ENCODE results near the gene SLC27A2.

Gene SLC27A2

GRCh38 chr15:50176869-50177268 is 5.1 kb upstream of the SLC27A2 start:
- H2BK15ac ChIP-seq (ENCODE audit: low read length) = no peak overlapping the region
- H2BK12ac ChIP-seq (ENCODE audit: low read length) = no peak overlapping the region
- no peak for DNase-seq (ENCODE audit: low spot score)
- H3K27ac ChIP-seq (replicated peaks; ENCODE audit: low read length) = no peak overlapping the region
- H3K4me3 ChIP-seq (ENCODE audit: low read length in 2 of 2) = no peak overlapping the region
- no peak overlapping the region for H3K9ac ChIP-seq (ENCODE audit: low read depth, low read length, poor library complexity)
- H2BK120ac ChIP-seq (ENCODE audit: low read depth, low read length) = no peak overlapping the region
- no peaks in the 10 kb centered on the region for H3K36me3 ChIP-seq (replicated peaks in 1 of 2; ENCODE audit: control insufficient read depth in 2 of 2, insufficient read depth in 2 of 2, low read length in 2 of 2)
- H4K8ac ChIP-seq (ENCODE audit: low read depth, low read length) = no peak overlapping the region
- no peaks in the 10 kb centered on the region for H3K9me3 ChIP-seq (replicated peaks in 1 of 2; ENCODE audit: control insufficient read depth in 2 of 2, insufficient read depth in 1 of 2, low read depth in 1 of 2, low read length in 2 of 2)
- no peak overlapping the region for H3K23ac ChIP-seq (ENCODE audit: low read depth, low read length, poor library complexity)
- no peaks in the 10 kb centered on the region for H3K79me1 ChIP-seq (ENCODE audit: low read depth, low read length)
- no peak overlapping the region for H4K91ac ChIP-seq (ENCODE audit: low read depth, low read length, poor library complexity)
- no peak overlapping the region for H3K4ac ChIP-seq (ENCODE audit: low read length)
- no peak overlapping the region for H2AK5ac ChIP-seq (ENCODE audit: low read depth, low read length)
- H3K18ac ChIP-seq (ENCODE audit: low read length) = no peak overlapping the region
- H2BK5ac ChIP-seq (ENCODE audit: low read length) = no peak overlapping the region
- peaks cover 0 to 2% of the 10 kb centered on the region in 2 donors for H3K4me1 ChIP-seq (ENCODE audit: control insufficient read depth in 2 of 2, insufficient read depth in 1 of 2, low read depth in 1 of 2, low read length in 2 of 2)
- H3K4me2 ChIP-seq (ENCODE audit: insufficient read depth, low read length, poor library complexity, severe bottlenecking) = no peak overlapping the region
- peaks cover 2 to 26% (median 13%) of the 10 kb centered on the region in 3 experiments for H3K27me3 ChIP-seq (ENCODE audit: control insufficient read depth in 3 of 3, insufficient read depth in 3 of 3, low read depth in 1 of 3, low read length in 3 of 3)
- H2AFZ ChIP-seq (ENCODE audit: low read length) = no peak overlapping the region
- no peak overlapping the region for H3K14ac ChIP-seq (ENCODE audit: low read length)

- no peaks in the 10 kb centered on the region for H3K36me3 ChIP-seq (replicated peaks in 1 of 2; ENCODE audit: control insufficient read depth in 2 of 2, insufficient read depth in 2 of 2, low read length in 2 of 2)
These were observed 1.9 kb upstream of the SLC27A2 start for GRCh38 chr15:50180091-50180490.

DNA sequence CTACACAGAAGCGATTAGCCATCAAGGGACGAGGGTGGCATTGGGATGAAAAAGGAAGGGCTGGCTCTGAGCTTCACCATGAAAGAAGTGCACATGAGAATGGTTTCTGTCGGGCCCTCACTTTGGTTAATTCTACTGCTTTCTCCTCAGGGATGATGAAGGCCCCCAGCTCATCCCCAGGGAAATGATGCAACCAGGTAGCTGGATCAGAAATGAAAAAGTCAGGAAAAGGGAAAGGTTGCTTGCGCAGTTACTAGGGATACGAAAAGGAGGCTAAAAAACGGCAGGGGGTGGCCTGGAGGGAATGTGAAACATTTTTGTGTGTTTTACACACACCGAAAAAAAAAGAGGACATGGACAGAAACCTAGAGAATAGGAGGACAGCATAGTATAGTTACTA is 1.4 kb upstream of the SLC27A2 start:
- no peak overlapping the region for H2BK15ac ChIP-seq (ENCODE audit: low read length)
- no peak overlapping the region for H3K27ac ChIP-seq (replicated peaks; ENCODE audit: low read length)
- no peaks in the 10 kb centered on the region for H3K36me3 ChIP-seq (replicated peaks in 1 of 2; ENCODE audit: control insufficient read depth in 2 of 2, insufficient read depth in 2 of 2, low read length in 2 of 2)
- peaks cover 5 to 56% (median 28%) of the 10 kb centered on the region in 3 experiments for H3K27me3 ChIP-seq (ENCODE audit: control insufficient read depth in 3 of 3, insufficient read depth in 3 of 3, low read depth in 1 of 3, low read length in 3 of 3)
- H2BK12ac ChIP-seq (ENCODE audit: low read length) = no peak overlapping the region
- H2BK120ac ChIP-seq (ENCODE audit: low read depth, low read length) = no peak overlapping the region
- no CpG with 5 or more reads among the region's 7 CpGs for WGBS, 2 donors (ENCODE audit: extremely low coverage in 2 of 2, insufficient read length in 2 of 2, insufficient replicate concordance in 1 of 2)
- DNase-seq (ENCODE audit: low spot score) = no peak
- no peak overlapping the region for H2AFZ ChIP-seq (ENCODE audit: low read length)
- peaks cover 3 to 6% of the 10 kb centered on the region in 2 donors for H3K4me1 ChIP-seq (ENCODE audit: control insufficient read depth in 2 of 2, insufficient read depth in 1 of 2, low read depth in 1 of 2, low read length in 2 of 2)
- H3K4me2 ChIP-seq (ENCODE audit: insufficient read depth, low read length, poor library complexity, severe bottlenecking) = no peak overlapping the region
- no peak overlapping the region for H4K8ac ChIP-seq (ENCODE audit: low read depth, low read length)
- H3K4ac ChIP-seq (ENCODE audit: low read length) = no peak overlapping the region
- H3K79me1 ChIP-seq (ENCODE audit: low read depth, low read length) = peaks cover 1% of the 10 kb centered on the region
- H3K9me3 ChIP-seq (replicated peaks in 1 of 2; ENCODE audit: control insufficient read depth in 2 of 2, insufficient read depth in 1 of 2, low read depth in 1 of 2, low read length in 2 of 2) = no peaks in the 10 kb centered on the region
- H3K4me3 ChIP-seq (ENCODE audit: low read length in 2 of 2) = no peak overlapping the region
- no peak overlapping the region for H3K9ac ChIP-seq (ENCODE audit: low read depth, low read length, poor library complexity)
- no peak overlapping the region for H4K91ac ChIP-seq (ENCODE audit: low read depth, low read length, poor library complexity)
- no peak overlapping the region for H2BK5ac ChIP-seq (ENCODE audit: low read length)
- H3K23ac ChIP-seq (ENCODE audit: low read depth, low read length, poor library complexity) = no peak overlapping the region
- H3K14ac ChIP-seq (ENCODE audit: low read length) = no peak overlapping the region
- H2AK5ac ChIP-seq (ENCODE audit: low read depth, low read length) = no peak overlapping the region
- no peak overlapping the region for H3K18ac ChIP-seq (ENCODE audit: low read length)

More at GRCh38 chr15:50180091-50180490, 1.9 kb upstream of the SLC27A2 start:
- H3K4ac ChIP-seq (ENCODE audit: low read length) = no peak overlapping the region
- H3K4me3 ChIP-seq (ENCODE audit: low read length in 2 of 2) = no peak overlapping the region
- H4K8ac ChIP-seq (ENCODE audit: low read depth, low read length) = no peak overlapping the region
- H3K27me3 ChIP-seq (ENCODE audit: control insufficient read depth in 3 of 3, insufficient read depth in 3 of 3, low read depth in 1 of 3, low read length in 3 of 3) = peaks cover 5 to 55% (median 28%) of the 10 kb centered on the region in 3 experiments
- H2BK15ac ChIP-seq (ENCODE audit: low read length) = no peak overlapping the region
- no peaks in the 10 kb centered on the region for H3K9me3 ChIP-seq (replicated peaks in 1 of 2; ENCODE audit: control insufficient read depth in 2 of 2, insufficient read depth in 1 of 2, low read depth in 1 of 2, low read length in 2 of 2)
- H2BK12ac ChIP-seq (ENCODE audit: low read length) = no peak overlapping the region
- WGBS, 2 donors (ENCODE audit: extremely low coverage in 2 of 2, insufficient read length in 2 of 2, insufficient replicate concordance in 1 of 2) = no CpG with 5 or more reads among the region's 3 CpGs
- H3K79me1 ChIP-seq (ENCODE audit: low read depth, low read length) = peaks cover 1% of the 10 kb centered on the region
- no peak overlapping the region for H2AK5ac ChIP-seq (ENCODE audit: low read depth, low read length)
- no peak for DNase-seq (ENCODE audit: low spot score)
- H4K91ac ChIP-seq (ENCODE audit: low read depth, low read length, poor library complexity) = no peak overlapping the region
- H2BK120ac ChIP-seq (ENCODE audit: low read depth, low read length) = no peak overlapping the region
- peaks cover 3 to 6% of the 10 kb centered on the region in 2 donors for H3K4me1 ChIP-seq (ENCODE audit: control insufficient read depth in 2 of 2, insufficient read depth in 1 of 2, low read depth in 1 of 2, low read length in 2 of 2)
- H3K23ac ChIP-seq (ENCODE audit: low read depth, low read length, poor library complexity) = no peak overlapping the region
- H3K27ac ChIP-seq (replicated peaks; ENCODE audit: low read length) = no peak overlapping the region
- H2BK5ac ChIP-seq (ENCODE audit: low read length) = no peak overlapping the region
- H3K14ac ChIP-seq (ENCODE audit: low read length) = no peak overlapping the region
- H2AFZ ChIP-seq (ENCODE audit: low read length) = no peak overlapping the region
- no peak overlapping the region for H3K9ac ChIP-seq (ENCODE audit: low read depth, low read length, poor library complexity)
- no peak overlapping the region for H3K18ac ChIP-seq (ENCODE audit: low read length)
- no peak overlapping the region for H3K4me2 ChIP-seq (ENCODE audit: insufficient read depth, low read length, poor library complexity, severe bottlenecking)

DNA sequence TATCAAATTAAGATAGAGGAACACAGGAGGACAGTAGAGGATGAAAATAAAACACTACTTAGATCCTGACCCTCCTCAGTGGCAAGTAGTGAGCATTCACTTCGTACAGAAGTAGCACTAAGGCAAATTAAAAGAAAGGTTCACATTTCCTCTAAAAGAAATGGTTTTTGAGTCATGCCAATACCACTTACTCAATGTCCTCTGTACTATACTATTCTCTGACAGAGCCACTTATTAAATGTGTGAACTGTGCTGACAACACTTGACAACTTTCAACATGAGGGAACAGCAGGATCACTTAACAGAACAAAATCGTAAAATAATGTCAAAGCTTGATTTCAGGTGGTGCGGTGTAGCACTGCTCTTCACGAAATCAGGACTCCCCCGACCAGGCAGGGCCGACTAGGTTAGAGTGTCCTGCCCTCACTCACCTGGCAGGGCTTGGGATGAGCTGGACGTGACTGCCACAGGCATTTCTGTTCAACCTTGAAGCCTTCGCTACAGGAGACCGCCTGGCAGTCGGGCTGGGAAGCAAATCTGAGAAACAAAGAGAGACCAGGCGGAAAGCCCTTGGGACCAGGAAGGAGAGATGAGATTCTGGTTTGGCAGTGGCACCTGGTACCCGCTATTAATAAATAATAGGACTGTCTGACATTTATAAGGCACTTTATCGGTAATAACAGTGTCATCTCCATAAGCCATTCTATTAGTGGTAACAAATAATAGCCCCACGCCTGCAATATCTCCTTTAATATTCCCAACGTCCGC is 611 bp upstream of the SLC27A2 start:
- Histone ChIP-seq H3K36me3 (replicated peaks in 1 of 2; ENCODE audit: control insufficient read depth in 2 of 2, insufficient read depth in 2 of 2, low read length in 2 of 2) (no peaks in the 10 kb centered on the region), H3K4me3 (ENCODE audit: low read length in 2 of 2) (no peak overlapping the region), H4K8ac (ENCODE audit: low read depth, low read length) (no peak overlapping the region), H2BK5ac (ENCODE audit: low read length) (no peak overlapping the region), H3K14ac (ENCODE audit: low read length) (no peak overlapping the region), H3K23ac (ENCODE audit: low read depth, low read length, poor library complexity) (no peak overlapping the region), H3K9ac (ENCODE audit: low read depth, low read length, poor library complexity) (no peak overlapping the region), H3K9me3 (replicated peaks in 1 of 2; ENCODE audit: control insufficient read depth in 2 of 2, insufficient read depth in 1 of 2, low read depth in 1 of 2, low read length in 2 of 2) (no peaks in the 10 kb centered on the region), H2AFZ (ENCODE audit: low read length) (peak overlapping the region; percentile 98), H2BK12ac (ENCODE audit: low read length) (no peak overlapping the region), H3K4ac (ENCODE audit: low read length) (no peak overlapping the region), H2AK5ac (ENCODE audit: low read depth, low read length) (no peak overlapping the region), H3K18ac (ENCODE audit: low read length) (no peak overlapping the region), H3K79me1 (ENCODE audit: low read depth, low read length) (peaks cover 1% of the 10 kb centered on the region), H3K27ac (replicated peaks; ENCODE audit: low read length) (no peak overlapping the region), H3K27me3 (ENCODE audit: control insufficient read depth in 3 of 3, insufficient read depth in 3 of 3, low read depth in 1 of 3, low read length in 3 of 3) (peaks cover 5 to 56% (median 28%) of the 10 kb centered on the region in 3 experiments), H2BK120ac (ENCODE audit: low read depth, low read length) (no peak overlapping the region), H3K4me1 (ENCODE audit: control insufficient read depth in 2 of 2, insufficient read depth in 1 of 2, low read depth in 1 of 2, low read length in 2 of 2) (peaks cover 3 to 6% of the 10 kb centered on the region in 2 donors), H3K4me2 (ENCODE audit: insufficient read depth, low read length, poor library complexity, severe bottlenecking) (peak overlapping the region; percentile 100), H4K91ac (ENCODE audit: low read depth, low read length, poor library complexity) (no peak overlapping the region), H2BK15ac (ENCODE audit: low read length) (no peak overlapping the region)
- DNase-seq (ENCODE audit: low spot score) = no peak
- no CpG with 5 or more reads among the region's 16 CpGs for WGBS, 2 donors (ENCODE audit: extremely low coverage in 2 of 2, insufficient read length in 2 of 2, insufficient replicate concordance in 1 of 2)

Measured in neuronal stem cell (in vitro differentiated cells).